HG03175 (cell line): ENCODE results near the gene ARL6IP4.
"Not testable (repeated sequence)": the region's sequence is repeated elsewhere in the genome, so short reads cannot be mapped to it uniquely, and the experiment has no call there.

Experiments used
- ATAC-seq: cut with Tn5 transposase; IDR thresholded peaks from one replicate; pipeline ENCODE4 v1.9.1; 2021; ENCODE audit warnings: mild to moderate bottlenecking, moderate library complexity; ENCODE audit not compliant: unreplicated experiment

Gene ARL6IP4

GRCh38 chr12:122980183-122981035 is at the start of gene ARL6IP4:
ARL6IP4 (plus strand) TSS chr12:122980681; CDS start chr12:122981140, 459 bp downstream.
- peak; percentile 66 for ATAC-seq

DNA sequence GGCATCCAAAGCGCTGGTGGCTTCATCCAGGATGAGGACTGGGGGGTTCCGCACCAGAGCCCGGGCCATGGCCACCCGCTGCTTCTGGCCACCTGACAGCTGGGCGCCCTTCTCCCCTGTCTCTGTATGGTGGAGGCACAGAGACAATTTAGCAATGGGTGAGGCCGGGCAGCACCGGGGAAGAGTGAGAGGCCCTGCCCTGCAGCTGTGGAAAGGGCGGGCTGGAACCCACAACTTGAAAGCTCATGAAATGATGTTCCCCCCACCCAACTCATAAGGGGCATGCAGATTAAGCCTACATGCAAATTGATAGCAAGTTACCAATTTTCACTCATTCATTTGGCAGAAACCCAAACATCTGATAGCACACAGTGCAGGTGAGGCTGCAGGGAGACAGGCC is 48.3 kb upstream of the ARL6IP4 start:
- ATAC-seq: no peak

GRCh38 chr12:122934722-122935121 is 45.8 kb upstream of the ARL6IP4 start:
- no peak for ATAC-seq

DNA sequence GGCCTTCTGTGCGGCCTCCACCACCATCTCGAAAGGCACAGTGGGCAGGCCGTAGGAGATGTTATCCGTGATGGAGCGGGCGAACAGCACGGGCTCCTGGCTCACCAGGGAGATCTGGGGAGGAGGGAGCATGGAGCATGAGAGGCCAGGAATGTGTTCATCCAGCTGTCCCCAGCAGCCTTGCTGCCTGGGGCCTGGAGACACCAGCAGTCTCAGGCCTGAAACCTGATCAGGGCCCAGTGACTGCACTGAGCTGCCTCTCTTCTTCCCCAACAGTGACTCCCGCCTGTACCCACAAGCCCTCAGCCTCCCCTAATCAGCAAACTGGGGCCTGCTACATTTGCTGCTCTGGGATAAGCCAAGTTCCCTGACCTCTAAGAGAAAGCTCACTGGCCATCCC is 45.2 kb upstream of the ARL6IP4 start:
- ATAC-seq: no peak

GRCh38 chr12:122937622-122938091 is 42.8 kb upstream of the ARL6IP4 start:
- no peak for ATAC-seq

DNA sequence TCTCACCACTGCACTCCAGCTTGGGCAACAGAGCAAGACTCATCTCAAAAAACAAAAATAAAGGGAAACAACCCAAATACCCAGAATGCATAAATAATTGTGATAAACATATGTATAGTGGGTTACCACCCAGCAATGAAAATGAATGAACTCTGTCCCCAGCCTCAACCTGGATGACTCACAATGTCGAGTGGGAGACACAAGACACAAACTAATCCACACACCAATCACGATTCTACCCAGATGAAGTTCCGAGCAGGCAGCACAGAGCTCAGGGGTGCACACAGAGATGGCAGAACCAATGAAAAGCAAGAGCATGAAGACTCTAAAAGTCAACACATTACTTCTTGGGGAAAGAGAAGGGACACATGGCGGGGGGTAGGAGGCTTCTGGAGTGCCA is 41.4 kb upstream of the ARL6IP4 start:
- ATAC-seq: no peak

GRCh38 chr12:122941351-122941750 is 39.1 kb upstream of the ARL6IP4 start:
- not testable (repeated sequence) for ATAC-seq

- no peak for ATAC-seq
These were observed 37.8 kb upstream of the ARL6IP4 start for GRCh38 chr12:122942637-122943036.

DNA sequence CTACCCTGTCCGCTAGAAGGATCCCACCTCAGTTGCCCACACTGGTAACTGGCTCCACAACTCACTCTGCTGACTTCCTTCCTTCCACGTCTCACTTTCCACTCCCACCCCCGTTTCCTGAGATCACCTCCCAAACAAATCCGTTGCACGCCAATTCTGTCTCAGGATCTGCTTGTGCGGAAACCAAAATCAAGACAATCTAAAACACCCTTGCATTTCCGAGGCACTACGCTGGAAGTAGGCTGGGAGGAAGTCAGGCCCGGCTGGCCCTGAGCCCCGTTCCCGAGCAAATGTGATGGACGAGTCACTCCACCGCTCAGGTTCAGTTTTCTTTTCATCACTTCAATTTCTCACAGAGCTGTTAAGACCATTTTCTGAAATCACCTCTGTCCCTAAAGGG is 37.3 kb upstream of the ARL6IP4 start:
- no peak for ATAC-seq

DNA sequence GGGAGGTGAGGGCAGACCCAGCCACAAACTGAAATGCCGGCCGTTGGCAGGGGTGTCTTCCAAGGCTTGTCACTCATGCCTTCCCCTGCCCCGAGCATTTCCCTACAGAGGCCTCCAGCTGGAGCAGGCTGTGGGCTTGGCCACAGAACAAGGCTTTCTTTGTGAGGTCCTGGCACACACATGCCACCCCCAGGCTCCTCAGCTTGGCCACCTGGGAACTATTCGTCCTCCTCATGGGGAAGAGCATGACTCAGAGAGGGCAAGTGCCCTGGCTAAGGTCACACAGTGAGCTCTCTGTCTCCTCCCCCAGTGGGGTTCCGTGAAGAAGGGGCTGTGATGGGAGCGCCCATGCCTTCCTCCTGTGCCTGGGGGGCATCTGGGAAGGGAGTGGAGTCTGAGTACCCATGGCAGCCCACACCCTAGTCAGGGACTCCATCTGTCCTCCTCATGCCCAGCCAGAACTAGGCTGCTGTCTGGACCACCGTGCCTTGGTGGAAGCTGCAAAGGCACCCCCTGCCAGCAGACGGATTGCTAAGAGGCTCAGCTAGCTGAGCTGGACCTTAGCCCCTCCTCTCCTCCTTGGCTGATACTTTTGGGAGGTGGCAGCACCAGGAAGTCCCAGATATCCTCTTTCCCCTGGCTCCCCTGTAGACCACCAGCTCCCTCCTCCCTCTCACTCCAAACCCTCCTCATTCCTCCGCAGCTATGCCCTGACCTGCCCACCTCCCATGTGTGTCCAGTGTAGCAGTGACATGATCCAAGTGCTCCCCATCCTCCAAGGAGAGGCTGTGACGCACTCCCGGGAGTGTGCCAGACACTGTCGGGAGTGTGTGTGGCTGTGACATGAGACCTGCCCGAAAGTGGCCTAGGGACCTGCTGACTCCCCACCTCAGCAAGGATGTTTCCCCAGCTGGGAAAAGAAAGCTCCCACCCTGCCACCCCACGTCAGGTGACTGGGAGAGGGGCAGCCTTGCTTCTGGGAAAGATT is 35.6 kb upstream of the ARL6IP4 start:
- no peak for ATAC-seq

DNA sequence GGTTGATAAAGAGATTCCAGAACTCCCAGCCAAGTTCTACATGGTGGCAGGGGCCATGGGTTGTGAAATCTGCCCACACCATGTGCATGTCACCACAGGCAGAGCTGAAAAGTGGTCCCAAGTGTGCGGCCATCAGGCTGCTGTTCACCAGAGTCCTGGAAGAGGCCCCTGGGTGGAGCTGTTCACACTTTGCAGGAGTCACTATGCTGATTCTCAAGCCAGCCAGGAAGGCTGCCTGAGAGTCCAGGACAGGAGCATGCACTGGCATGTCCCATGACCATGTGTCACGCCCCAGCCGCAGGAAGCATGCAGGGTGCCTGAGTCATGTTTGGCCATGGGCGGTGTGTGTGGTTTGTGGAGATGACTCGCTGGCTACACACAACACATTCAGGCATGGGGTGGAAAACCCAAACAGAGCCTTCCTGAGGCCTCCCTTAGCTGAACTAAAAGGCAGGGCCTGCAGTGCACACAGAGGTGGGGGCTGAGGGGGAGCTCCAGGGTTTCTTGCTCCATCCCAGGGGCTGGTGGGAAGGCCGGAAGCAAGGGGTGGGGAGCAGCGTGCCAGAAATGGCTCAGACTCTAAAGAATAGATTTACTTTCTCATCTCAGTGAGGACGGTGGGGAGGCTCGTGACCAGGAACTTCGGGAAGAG is 33.7 kb upstream of the ARL6IP4 start:
- ATAC-seq: peak; percentile 68

DNA sequence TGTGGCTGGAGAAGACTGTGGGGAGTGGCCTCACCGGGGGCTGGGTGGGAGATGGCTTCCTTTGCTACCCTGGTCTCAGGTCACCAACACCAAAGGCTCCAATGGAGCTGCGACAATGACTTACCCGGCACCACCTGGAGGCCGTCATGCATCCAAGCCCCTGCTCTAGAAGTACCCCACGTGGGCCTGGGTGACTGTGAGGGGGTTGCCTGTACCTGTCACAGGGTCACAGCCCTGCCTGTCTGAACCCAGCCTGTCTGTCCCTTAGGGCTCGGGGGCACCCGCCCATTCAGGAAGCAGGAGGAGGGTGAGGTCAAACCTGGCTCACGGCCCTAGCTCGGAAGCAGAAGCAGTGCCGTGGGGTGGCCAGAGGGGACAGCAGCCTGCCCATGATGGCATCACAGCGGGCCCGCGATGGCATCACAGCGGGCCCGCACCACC is 33.1 kb upstream of the ARL6IP4 start:
- ATAC-seq: no peak

GRCh38 chr12:122948605-122949004 is 31.9 kb upstream of the ARL6IP4 start:
- ATAC-seq: no peak

DNA sequence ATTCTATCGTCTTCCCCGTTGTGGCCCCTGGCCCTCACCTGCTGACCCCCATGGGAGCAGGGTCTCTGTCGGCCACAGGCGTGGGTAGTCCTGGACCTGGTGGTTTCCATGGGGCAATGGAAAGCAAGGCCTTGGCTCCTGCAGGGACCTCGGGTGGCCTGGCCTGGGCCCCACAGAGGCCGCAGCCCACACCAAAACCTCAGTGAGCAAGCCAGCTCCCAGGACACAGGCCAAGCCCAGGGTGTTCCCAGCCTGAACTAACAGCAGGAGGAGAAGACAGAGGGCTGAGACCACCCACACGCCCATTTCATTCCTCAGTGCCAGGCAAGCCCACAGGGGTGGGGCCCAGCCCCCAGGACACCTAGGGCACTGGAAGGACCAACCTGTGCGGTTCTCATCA is 31.1 kb upstream of the ARL6IP4 start:
- ATAC-seq: no peak

DNA sequence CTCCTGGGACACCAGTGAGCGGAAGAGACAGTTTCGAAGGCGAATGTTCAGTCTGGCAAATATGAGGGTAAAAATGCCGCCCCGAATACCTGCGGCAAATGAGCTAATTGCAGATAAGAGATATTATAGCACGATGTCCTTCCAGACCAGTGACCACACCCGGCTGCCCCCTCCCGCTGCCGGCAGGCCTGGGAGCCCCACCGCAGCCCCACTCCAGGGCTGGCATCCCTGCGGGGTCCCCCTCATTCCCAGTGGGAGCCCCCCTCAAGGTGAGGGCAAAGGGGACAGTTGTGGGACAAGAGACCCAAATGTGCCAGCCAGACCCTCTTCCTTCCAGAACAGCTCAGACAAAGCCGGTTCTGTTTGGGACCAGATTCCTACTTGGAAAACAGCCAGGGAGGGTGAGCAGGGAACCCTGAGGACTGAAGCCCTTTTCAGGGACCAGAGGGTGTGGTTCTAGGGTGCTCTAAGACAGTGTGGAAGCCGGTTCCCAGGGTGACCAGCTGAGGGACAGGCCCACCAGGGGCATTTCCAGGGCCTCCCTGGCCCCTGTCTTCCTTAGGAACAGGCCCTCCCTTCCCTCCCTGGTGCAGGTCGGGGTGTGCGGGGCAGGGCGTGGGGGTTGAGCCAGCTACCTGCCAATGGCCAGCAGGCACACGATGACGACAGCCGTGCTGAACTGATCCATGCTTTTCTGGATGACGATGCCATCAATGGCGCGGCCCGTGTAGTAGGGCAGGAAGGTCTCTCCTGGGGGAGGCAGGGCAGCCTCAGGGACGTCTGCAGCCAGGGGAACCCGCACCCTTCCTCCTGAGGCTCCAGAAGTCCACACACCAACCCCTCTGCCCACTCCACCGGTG is 30.4 kb upstream of the ARL6IP4 start:
- ATAC-seq: no peak

DNA sequence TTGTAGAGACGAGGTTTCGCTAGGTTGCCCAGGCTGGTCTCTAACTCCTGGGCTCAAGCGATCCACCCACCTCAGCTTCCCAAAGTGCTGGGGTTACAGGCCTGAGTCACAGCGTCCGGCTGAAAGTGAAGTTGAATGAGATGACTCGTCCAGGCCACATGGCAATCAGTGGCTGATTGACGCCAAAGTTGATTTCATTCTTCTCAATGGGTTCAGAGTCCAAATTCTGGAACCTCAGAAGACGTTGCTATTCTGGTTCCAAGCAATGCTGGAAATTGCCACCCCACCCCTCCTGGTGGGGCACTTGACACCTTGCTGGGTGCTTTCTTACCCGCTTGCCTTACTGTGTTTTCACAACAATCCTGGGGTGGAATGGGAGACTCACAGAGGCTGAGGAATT is 29.1 kb upstream of the ARL6IP4 start:
- no peak for ATAC-seq

- ATAC-seq: peak; percentile 80
These were observed 28.2 kb upstream of the ARL6IP4 start for GRCh38 chr12:122951979-122952892.

- no peak for ATAC-seq
These were observed 25.3 kb upstream of the ARL6IP4 start for GRCh38 chr12:122955156-122955555.

DNA sequence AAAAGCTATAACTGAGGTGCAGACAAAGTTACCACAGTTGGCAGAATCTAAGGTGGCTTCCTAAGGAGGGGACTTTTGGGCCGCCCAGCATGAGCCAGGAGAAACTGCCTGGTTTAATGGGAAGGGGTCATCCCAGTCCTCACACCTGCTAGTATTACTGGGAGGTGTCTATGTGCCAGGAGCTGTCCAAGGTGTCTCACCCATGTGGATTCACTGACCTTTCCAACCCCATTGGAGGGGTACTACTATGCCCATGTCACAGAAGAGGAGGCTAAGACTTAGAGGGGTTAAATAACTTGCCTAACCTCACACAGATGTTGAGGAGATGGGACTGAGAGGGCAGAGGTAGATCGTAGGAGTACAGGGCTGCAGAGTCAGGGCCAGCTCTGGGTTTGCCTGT is 24.4 kb upstream of the ARL6IP4 start:
- ATAC-seq: no peak
